ENCODE results near the gene BACE1-AS. TPM values are rescaled to one million over a fixed set of nuclear protein-coding genes. Genes with fewer than 3 reads are reported as not detected.

The BACE1-AS gene
- total RNA-seq, 1 experiment from 2014 or later: 10.8 TPM

GRCh38 chr11:117255966-117256365 lies 35.2 kb upstream of the BACE1-AS start:
- in situ Hi-C loops (cut with HindIII; ENCODE audit: low pct_unique_long_range_greater_than_20kb, low sequenced_read_pairs): no loop called here
- no TSS peak for BruUV-seq (replicated peaks)
- TF ChIP-seq TCF7L2 (IDR thresholded peaks at IDR 0.05; ENCODE audit: low read depth, low read length) (no peak), POLR2AphosphoS5 (IDR thresholded peaks at IDR 0.05; ENCODE audit: low read depth, low read length) (no peak), SIN3A (IDR thresholded peaks at IDR 0.05; ENCODE audit: borderline replicate concordance, insufficient read depth, low read depth, low read length) (no peak), CTCF (IDR thresholded peaks at IDR 0.05) (no peak), REST (IDR thresholded peaks at IDR 0.05; ENCODE audit: insufficient read depth in 1 of 2, low read depth in 2 of 2, low read length in 1 of 2) (no peak)
- Histone ChIP-seq H3K36me3 (ENCODE audit: control insufficient read depth, insufficient read depth, low read length) (no peaks in the 10 kb centered on the region), H3K4me1 (ENCODE audit: control insufficient read depth, insufficient read depth, low read length) (no peaks in the 10 kb centered on the region), H3K27me3 (ENCODE audit: control insufficient read depth, insufficient read depth, low read length) (no peaks in the 10 kb centered on the region), H3K4me3 (ENCODE audit: low read depth in 2 of 2, low read length in 2 of 2) (no peak overlapping the region), H3K9me3 (ENCODE audit: control insufficient read depth, insufficient read depth, low read depth, low read length) (no peaks in the 10 kb centered on the region), H3K27ac (ENCODE audit: low read length) (no peak overlapping the region)
- ATAC-seq: no peak
- no peak for DNase-seq (ENCODE audit: low read depth, low spot score)
- intact Hi-C loops (cut with micrococcal nuclease; ENCODE audit: unreplicated experiment): no loop called here
- CTCF ChIA-PET: no interaction called here
- POLR2A ChIA-PET: no interaction called here

- CTCF ChIA-PET: no interaction called here
- Histone ChIP-seq H3K4me1 (ENCODE audit: control insufficient read depth, insufficient read depth, low read length) (no peaks in the 10 kb centered on the region), H3K27ac (ENCODE audit: low read length) (no peak overlapping the region), H3K4me3 (ENCODE audit: low read depth in 2 of 2, low read length in 2 of 2) (no peak overlapping the region), H3K27me3 (ENCODE audit: control insufficient read depth, insufficient read depth, low read length) (no peaks in the 10 kb centered on the region), H3K36me3 (ENCODE audit: control insufficient read depth, insufficient read depth, low read length) (no peaks in the 10 kb centered on the region), H3K9me3 (ENCODE audit: control insufficient read depth, insufficient read depth, low read depth, low read length) (no peaks in the 10 kb centered on the region)
- no TSS peak for BruUV-seq (replicated peaks)
- in situ Hi-C loops (cut with HindIII; ENCODE audit: low pct_unique_long_range_greater_than_20kb, low sequenced_read_pairs): no loop called here
- no peak for DNase-seq (ENCODE audit: low read depth, low spot score)
- TF ChIP-seq SIN3A (IDR thresholded peaks at IDR 0.05; ENCODE audit: borderline replicate concordance, insufficient read depth, low read depth, low read length): no peak
- TF ChIP-seq REST (IDR thresholded peaks at IDR 0.05; ENCODE audit: insufficient read depth in 1 of 2, low read depth in 2 of 2, low read length in 1 of 2): no peak
- TF ChIP-seq TCF7L2 (IDR thresholded peaks at IDR 0.05; ENCODE audit: low read depth, low read length): no peak
- no peak for TF ChIP-seq POLR2AphosphoS5 (IDR thresholded peaks at IDR 0.05; ENCODE audit: low read depth, low read length)
- no peak for TF ChIP-seq CTCF (IDR thresholded peaks at IDR 0.05)
- POLR2A ChIA-PET: no interaction called here
- ATAC-seq: no peak
- intact Hi-C loops (cut with micrococcal nuclease; ENCODE audit: unreplicated experiment): no loop called here
Measured at GRCh38 chr11:117256573-117256972, 34.6 kb upstream of the BACE1-AS start.
